ENCODE measurements around the gene SALL4. TPM values are rescaled to one million over a fixed set of nuclear protein-coding genes. Genes with fewer than 3 reads are reported as not detected.

SALL4 gene
- total RNA-seq, 2 donors from 2014 or later, result 1.8 to 12.6 TPM

GRCh38 chr20:51763965-51764602, 38.2 kb downstream of the SALL4 start:
- H3K27ac ChIP-seq, result peak overlapping the region in 1 of 2 donors; percentile 1
- no peaks in the 10 kb centered on the region for H3K9me3 ChIP-seq
- TF ChIP-seq CTCF (IDR thresholded peaks at IDR 0.05) (no peak), POLR2AphosphoS5 (IDR thresholded peaks at IDR 0.05) (no peak), POLR2A (IDR thresholded peaks at IDR 0.05) (no peak)
- intact Hi-C loops (cut with DNase I), result no loop called here
- H3K36me3 ChIP-seq, result no peaks in the 10 kb centered on the region
- peaks cover 3% of the 10 kb centered on the region for H3K4me1 ChIP-seq (replicated peaks)
- no peak for DNase-seq (ENCODE audit: low spot score)
- 85% methylated on average over 6 of the region's 6 CpGs for WGBS
- no peaks in the 10 kb centered on the region for H3K27me3 ChIP-seq (replicated peaks; ENCODE audit: insufficient read depth)
- no peak overlapping the region for H3K4me3 ChIP-seq

GRCh38 chr20:51760905-51761546, 41.3 kb downstream of the SALL4 start:
- no peaks in the 10 kb centered on the region for H3K36me3 ChIP-seq
- intact Hi-C loops (cut with DNase I), result no loop called here
- peak; percentile 55 for TF ChIP-seq POLR2AphosphoS5 (IDR thresholded peaks at IDR 0.05)
- TF ChIP-seq CTCF (IDR thresholded peaks at IDR 0.05), result no peak
- TF ChIP-seq POLR2A (IDR thresholded peaks at IDR 0.05), result no peak
- H3K27me3 ChIP-seq (replicated peaks; ENCODE audit: insufficient read depth), result no peaks in the 10 kb centered on the region
- no peak overlapping the region for H3K4me3 ChIP-seq
- peak overlapping the region; percentile 35 to 65 for H3K27ac ChIP-seq
- 59% methylated on average over 14 of the region's 14 CpGs for WGBS
- DNase-seq (ENCODE audit: low spot score), result no peak
- peaks cover 15% of the 10 kb centered on the region for H3K4me1 ChIP-seq (replicated peaks)
- H3K9me3 ChIP-seq, result no peaks in the 10 kb centered on the region

GRCh38 chr20:51759769-51760510, 42.4 kb downstream of the SALL4 start:
- Histone ChIP-seq H3K27ac (peak overlapping the region in 1 of 2 donors; percentile 65), H3K27me3 (replicated peaks; ENCODE audit: insufficient read depth) (no peaks in the 10 kb centered on the region), H3K36me3 (no peaks in the 10 kb centered on the region), H3K4me3 (no peak overlapping the region), H3K4me1 (replicated peaks) (peaks cover 15% of the 10 kb centered on the region), H3K9me3 (no peaks in the 10 kb centered on the region)
- 90% methylated on average over 14 of the region's 14 CpGs for WGBS
- DNase-seq (ENCODE audit: low spot score), result no peak
- TF ChIP-seq CTCF (IDR thresholded peaks at IDR 0.05) (no peak), POLR2A (IDR thresholded peaks at IDR 0.05) (no peak), POLR2AphosphoS5 (IDR thresholded peaks at IDR 0.05) (no peak)
- intact Hi-C loops (cut with DNase I), result no loop called here

- 74% methylated on average over 12 of the region's 12 CpGs for WGBS
- H3K27ac ChIP-seq, result peak overlapping the region; percentile 67 to 68
- no peak for TF ChIP-seq POLR2AphosphoS5 (IDR thresholded peaks at IDR 0.05)
- no peak for TF ChIP-seq CTCF (IDR thresholded peaks at IDR 0.05)
- TF ChIP-seq POLR2A (IDR thresholded peaks at IDR 0.05), result no peak
- H3K4me3 ChIP-seq, result no peak overlapping the region
- DNase-seq (ENCODE audit: low spot score), result no peak
- peaks cover 15% of the 10 kb centered on the region for H3K4me1 ChIP-seq (replicated peaks)
- H3K27me3 ChIP-seq (replicated peaks; ENCODE audit: insufficient read depth), result no peaks in the 10 kb centered on the region
- H3K36me3 ChIP-seq, result no peaks in the 10 kb centered on the region
- no peaks in the 10 kb centered on the region for H3K9me3 ChIP-seq
- intact Hi-C loops (cut with DNase I), result no loop called here
These were observed 43.3 kb downstream of the SALL4 start for GRCh38 chr20:51758978-51759544.

Measured in prostate gland (tissue), 2 donors.